HG02678 (cell line): ENCODE data around the gene ADGB.
"Not testable (repeated sequence)": the region's sequence is repeated elsewhere in the genome, so short reads cannot be mapped to it uniquely, and the experiment has no call there.

Source experiments
- ATAC-seq: cut with Tn5 transposase; IDR thresholded peaks from one replicate; pipeline ENCODE4 v1.9.1; 2021; ENCODE audit warnings: mild to moderate bottlenecking, moderate library complexity; ENCODE audit not compliant: unreplicated experiment

Gene ADGB

DNA sequence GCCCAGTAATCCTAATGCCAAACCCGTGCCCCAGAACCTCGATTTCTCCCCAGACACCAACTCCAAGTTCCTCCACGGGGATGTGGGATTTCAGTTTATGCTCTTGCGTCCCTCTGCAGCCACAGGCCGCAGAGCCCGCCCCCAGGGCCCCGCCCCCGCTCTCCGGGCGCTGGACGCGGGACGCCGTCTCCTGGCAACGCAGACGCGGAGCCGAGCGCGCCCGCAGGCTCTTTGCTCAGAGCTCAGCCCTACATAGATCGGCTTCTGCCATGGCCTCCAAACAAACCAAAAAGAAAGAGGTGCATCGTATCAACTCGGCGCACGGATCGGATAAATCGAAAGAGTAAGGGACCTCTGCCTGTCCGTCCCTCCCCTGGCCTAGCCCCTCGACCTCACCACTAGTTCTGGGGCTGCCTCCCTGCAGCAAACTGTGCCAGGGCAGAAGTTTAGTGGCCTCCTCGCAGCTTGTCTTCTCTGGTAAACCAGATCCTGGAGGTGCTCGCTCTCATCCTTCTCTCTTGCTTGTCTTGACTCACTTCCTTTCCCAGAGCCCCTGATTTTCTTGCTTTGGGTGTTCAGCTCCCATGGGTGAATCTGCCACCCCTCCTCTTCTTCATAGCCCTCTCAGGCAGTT, at the start of gene ADGB:
TSS of gene ADGB (plus strand) at position 201 of the 634 bp plus-strand sequence. CDS start at position 270, 69 bp downstream.
- no peak for ATAC-seq

DNA sequence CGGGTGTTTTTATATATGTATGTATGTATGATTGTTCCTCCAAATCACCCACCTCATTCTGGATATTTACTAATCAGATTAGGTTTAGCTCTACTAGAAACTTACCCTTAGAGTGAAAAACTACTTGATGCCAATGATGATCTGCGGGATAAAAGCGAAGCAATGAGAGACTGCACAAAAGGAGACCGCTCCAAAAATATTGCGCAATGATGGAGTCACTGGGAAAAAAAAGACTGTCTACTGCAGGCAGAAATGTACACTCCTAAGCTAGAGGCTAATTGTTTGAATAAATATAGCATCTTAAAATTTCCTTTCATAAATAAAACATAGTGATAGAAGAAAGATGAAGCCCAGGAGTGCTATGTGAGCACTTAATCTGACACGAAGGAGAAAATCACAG, 47.9 kb upstream of the ADGB start:
- no peak for ATAC-seq

DNA sequence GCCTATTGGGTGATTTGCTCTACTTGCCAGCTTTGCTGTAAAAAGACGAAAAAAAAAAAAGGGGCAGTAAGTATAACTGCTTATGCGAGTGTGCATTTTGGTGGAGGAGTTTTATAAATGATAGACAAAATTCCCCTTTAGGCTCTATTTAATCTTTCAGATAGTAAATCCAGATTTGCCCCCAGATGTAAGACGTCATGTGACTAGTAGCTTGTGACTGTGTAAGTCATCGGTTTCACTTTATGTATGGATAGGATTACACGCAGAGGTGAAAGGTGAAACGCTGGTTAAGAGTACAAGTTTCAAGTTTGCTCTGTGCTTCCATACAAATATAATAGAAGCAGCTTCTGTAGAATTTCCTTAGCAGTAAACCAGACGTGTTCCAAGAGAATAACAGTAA, 47.2 kb upstream of the ADGB start:
- no peak for ATAC-seq

DNA sequence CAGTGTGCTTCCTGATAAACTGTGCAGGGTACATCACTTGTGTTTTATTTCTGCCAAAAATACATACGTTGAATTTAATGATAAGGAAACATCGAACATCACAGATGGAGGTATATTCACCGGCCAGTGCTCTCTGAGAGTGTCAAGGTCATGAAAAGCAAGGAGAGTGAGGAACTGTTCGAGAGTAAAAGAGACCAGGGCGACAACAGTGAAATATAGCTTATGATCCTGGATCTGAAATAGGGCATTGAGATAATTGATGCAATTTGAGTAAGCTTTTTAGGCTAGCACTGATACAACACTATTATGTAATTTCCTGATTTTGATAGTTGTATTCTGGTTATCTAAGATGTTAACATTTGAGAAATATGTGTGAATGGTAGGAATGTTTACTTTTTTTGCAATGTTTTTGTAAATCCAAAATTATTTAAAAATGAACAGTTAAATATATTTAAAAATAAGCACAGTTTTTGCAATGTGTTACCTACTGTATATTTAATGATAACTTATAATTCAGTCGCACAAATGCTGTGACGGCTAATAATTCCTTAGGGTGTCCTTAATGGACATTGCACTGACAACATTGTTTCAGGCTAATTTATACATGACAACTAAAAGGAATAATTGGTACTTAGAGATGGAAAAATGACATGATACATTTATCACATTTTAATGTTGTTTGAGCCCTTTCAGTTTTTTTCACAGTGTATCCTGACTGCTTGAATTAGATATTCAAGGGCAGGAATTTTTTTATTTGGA, 45.2 kb upstream of the ADGB start:
- ATAC-seq: no peak

DNA sequence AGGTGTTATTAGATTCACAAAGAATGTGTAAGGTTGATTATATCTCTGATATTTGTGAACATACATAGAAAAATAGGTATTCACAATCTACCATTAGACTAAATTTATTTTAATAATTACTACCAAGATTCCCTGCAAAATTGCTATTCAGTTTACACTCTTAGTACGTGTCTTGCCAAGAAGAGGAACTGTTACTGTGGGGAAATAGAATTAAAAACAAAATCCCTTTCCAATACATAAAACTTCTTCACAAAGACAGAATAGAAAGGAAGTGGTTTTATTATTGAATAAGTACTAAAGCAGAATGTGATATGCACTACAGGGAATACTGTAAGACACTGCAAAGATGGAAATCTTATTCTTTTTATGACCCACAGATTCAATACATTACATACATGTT, 38.2 kb upstream of the ADGB start:
- ATAC-seq: no peak

DNA sequence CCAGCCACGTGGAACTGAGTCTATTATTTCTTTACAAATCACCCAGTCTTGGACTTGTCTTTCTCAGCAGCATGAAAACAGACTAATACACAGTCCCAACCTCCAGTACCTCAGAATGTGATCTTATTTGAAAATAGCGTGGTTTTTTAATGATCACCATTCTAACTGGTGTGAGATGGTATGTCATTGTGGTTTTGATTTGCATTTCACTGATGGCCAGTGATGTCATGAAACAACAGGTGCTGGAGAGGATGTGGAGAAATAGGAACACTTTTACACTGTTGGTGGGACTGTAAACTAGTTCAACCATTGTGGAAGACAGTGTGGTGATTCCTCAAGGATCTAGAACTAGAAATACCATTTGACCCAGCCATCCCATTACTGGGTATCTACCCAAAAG, 32.1 kb upstream of the ADGB start:
- not testable (repeated sequence) for ATAC-seq

DNA sequence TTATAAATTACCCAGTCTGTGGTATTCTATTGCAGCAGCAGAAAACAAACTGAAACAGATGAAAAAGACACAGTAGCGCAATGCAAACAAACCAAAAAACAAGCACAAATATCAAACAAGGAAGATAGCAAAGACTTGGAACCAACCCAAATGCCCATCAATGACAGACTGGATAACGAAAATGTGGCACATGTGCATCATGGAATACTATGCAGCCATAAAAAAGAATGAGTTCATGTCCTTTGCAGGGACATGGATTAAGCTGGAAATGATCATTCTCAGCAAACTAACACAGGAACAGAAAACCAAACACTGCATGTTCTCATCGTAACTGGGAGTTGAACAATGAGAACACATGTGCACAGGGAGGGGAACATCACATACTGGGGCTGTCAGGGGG, 30.2 kb upstream of the ADGB start:
- not testable (repeated sequence) for ATAC-seq

DNA sequence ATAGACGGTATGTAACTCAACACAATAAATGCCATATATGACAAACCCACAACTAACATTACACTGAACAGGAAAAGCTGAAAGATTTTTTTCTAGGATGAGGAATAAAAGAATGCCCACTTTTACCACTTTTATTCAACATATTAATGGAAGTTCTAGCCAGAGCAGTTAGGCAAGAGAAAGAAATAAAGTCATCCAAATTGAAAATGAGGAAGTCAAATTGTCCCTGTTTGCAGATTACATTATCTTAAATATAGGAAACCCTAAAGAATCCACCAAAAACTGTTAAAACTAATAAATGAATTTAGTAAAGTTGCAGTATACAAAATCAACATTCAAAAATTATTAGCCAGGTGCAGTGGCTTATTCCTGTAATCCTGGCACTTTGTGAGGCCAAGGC, 24.6 kb upstream of the ADGB start:
- ATAC-seq: no peak

DNA sequence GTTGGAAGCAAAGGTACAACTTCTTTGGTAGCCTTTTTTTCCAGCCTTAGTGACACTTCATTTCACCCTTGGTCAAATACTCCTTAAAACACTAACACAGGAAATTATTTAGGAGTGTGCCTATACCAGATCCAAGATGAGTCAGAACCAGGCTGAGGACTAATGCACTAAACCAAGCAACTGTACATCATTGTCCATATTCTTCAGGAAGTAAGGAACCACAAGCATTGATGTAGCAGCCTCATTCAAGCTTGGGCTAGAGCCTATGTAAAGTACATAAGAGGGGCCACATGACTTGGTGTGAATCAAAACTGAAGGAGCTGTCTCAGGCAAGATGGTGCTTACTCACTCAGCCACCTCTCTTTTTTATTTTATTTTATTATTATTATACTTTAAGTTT, 20.7 kb upstream of the ADGB start:
- ATAC-seq: no peak

DNA sequence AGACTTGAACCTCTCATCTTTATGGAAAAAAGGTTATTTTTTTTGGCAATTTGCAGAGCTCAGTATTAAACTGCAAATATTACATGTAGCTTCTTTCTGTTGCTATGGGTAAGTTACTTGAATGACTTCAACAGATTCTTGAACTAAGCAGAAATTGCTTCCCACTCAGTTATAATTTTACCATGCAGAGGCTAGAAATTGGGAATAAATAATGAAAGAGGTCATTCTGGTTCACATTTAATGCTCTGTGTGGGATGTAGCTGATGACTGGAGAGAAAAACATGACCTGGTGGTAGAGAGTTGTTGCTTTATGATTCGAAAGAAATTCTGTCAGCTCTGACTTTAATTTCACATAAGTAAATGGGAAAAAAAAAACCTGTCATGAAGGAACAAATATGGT, 16.8 kb upstream of the ADGB start:
- ATAC-seq: no peak

DNA sequence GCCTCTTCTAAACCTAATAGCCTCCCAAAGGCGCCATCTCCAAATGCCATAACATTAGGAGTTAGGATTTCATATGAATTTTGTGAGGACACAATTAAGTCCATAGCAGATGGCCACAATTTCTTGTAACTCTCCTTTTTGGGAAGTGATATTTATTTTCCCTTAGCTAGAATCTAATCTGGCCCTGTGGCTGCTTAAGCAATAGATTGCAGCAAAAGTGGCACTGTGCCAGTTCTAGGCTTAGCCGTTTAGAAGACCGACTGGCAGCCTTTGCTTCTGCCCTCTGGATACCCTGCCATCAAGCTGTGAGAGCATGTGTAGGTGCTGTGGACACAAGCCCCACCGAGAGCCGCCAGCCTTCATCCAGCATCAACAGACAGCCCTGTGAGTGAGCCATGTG, 15.9 kb upstream of the ADGB start:
- no peak for ATAC-seq

DNA sequence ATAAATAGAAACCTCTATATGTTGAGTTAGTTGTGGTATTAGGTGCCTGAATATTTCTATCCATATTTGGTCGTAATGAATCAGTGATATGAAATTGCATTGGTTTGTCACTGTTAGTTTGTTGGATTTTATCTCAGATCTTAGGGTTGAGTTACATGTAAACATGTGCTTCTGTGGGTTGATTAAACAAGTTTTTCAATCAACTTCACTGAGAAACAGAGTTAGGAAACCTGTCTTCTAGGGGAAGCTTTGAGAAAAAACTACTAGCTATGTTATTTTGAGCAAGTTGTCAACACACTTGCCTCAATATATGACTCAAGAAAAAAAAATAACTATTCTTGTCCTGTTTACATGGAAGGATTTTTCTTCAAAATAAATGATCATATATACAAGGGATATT, 14.8 kb upstream of the ADGB start:
- no peak for ATAC-seq

DNA sequence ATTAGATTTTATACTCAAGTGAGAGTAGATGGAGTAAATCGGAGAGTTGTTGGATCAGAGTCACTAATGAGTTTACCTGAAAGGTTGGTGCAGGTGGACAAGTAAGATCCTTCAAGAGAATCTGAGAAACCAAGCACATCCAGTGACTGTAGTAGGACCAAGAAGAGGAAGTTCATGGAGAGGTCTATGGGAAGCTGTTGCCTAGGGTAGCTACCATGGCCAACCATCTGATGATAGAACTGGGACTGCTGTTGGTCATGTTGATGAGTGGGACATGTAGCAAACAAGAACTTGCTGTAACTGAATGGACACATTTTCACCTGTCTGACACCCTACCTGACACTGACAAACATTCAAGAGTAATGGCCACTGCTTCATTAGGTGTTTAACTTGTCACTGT, 11.3 kb upstream of the ADGB start:
- no peak for ATAC-seq

DNA sequence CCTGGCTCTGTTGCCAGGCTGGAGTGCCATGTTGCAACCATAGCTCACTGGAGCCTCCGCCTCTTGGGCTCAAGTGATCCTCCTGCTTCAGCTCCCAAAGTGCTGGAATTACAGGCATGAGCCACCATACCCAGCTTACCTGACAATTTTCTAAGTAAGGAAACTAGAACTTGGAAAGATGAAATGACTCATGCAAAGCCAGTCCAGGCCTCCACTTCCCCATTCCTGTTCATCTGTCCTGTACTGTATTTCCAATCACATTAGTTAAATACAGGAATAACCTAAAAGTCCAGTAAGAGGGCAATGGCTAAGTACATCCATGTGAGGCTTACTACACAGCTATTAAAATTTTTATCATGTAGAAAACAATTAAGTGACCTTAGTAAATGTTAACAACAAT, 8.3 kb upstream of the ADGB start:
- ATAC-seq: no peak

DNA sequence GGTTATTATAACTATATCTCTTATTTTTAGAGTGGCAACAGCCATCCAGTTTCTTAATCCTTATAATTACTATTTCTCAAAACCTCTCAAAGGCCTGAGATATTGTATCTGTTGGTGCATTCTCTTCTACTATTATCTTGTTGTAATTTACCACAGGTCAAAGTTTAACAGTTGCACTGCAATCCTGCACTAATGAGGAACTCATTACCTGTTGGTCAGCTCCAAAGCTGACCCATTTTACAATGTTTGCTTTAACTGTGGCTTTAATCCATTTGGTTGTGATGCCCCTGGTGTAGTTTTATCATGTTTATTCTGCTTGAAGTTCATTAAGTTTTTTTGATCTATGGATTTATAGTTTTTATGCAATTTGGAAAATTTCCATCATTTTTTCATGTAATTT, 6.3 kb upstream of the ADGB start:
- ATAC-seq: no peak

DNA sequence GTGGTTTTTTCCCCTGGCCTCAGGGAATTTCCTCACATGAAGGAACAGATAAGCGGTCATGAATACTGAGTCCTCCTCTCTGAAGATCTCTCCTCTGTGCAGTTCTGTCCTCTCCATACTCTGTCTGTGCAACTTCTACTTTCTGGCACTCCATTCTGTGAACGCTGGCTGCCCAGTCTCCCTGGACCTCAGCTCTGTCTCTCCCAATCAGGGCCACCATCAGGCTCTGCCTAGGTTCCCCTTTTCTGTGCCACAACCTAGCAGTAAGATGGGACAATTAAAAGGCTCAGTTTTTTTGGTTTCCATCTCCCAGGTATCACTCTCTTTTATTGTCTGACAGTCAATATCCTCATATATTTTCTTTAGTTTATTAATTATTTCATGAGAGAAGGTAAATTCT, 4.8 kb upstream of the ADGB start:
- no peak for ATAC-seq

DNA sequence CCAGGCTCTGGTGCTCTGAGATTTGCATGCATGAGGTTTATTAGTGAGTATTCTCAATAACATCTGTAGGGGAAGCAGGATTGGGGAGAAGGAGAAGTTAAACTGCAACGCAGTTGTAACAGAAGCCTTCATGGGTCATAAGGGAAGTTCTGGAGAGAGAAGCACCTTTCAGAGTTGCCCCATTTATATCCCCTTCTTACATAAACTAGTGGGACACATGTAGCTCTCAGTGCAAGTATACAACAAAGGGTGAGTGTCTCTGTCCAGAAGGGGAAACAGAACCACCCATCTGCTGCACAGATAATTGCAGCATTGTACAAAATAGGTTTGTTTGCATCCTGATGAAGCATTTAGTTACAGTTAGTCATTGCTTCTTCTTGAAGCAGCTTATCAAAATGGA, 4.3 kb upstream of the ADGB start:
- no peak for ATAC-seq

DNA sequence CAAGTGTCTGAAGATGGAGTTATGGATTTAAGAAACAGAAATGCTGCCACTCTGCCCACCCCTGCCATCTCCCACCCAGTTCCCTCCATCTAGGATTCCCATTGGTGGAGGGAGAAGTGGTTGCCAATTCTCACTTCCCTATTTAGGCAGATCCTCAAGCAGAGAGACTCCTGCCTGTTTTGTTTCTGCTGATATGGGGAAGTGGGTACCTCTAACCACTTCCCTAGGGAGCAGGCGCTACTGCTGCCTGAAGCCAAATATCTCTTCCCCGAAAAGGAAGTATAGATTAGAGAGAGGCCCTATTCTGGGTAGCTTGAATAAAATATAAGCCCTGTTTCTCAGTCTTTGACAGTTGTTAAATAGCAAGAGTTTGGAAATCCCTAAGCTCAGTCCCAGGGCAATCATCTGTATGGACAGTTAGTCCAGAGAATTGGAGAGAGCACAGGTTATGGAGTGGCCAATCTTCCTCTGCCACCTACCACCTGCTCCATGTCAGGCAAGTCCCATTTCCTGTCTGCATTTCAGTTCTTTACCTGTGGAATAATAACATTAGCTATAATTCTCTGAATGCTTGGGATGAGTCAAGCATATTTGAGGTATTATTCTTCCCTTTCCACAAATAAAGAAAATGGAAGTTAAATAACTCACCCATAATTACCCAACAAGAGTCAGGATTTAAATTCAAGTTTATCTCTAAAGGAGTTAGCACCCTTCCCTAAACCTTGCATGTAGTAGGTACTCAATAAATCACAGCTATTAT, 2.6 kb upstream of the ADGB start:
- peak; percentile 44 for ATAC-seq

DNA sequence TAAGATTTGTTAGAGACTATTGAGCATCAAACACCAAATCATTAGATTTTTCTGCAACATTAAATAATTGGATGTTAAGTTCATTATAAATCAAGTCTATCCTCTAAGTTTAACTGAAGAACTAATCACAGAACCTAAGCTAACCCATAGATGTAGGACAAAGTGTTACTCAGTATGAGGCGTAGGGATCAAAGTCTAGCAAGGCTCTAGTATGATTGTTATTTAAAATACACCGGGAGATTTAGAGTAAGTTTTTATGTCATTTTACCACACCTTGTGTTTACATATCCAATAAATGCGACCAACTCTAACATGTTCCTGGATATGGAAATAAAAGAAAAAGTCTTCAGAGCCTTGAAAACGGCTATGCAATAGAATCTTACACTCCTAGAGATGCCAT, 2.6 kb downstream of the ADGB start:
- no peak for ATAC-seq

DNA sequence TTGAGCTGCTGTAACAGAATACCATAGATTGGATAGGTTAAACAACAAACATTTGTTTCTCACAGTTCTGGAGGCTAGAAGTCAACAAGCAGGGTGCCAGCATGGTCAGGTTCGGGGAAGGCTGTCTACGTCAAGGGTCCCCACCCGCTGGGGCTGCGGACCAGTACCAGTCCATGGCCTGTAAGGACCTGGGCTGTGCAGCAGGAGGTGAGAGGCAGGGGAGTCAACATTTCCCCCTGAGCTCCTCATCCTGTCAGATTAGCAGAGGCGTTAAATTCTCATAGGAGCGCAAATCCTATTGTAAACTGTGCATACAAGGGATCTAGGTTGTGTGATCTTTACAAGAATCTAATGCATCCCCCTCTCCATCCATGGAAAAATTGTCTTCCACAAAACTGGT, 3.8 kb downstream of the ADGB start:
- no peak for ATAC-seq

DNA sequence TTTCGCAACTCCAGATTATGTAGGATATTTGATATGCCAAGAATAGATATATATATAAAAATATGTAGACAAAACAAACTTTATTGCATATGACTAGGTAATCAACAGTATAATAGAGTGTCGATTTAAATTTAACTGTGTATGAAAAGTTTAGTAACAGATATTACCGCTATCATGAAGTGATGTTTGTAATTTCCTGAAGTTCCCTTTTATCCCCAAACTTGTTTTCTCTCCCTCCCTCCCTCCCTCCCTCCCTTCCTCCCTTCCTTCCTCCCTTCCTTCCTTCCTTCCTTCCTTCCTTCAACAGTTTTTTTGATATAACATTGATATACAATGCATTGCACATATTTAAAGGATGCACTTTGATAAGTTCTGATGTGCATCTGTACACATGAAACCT, 15.2 kb downstream of the ADGB start:
- no peak for ATAC-seq

DNA sequence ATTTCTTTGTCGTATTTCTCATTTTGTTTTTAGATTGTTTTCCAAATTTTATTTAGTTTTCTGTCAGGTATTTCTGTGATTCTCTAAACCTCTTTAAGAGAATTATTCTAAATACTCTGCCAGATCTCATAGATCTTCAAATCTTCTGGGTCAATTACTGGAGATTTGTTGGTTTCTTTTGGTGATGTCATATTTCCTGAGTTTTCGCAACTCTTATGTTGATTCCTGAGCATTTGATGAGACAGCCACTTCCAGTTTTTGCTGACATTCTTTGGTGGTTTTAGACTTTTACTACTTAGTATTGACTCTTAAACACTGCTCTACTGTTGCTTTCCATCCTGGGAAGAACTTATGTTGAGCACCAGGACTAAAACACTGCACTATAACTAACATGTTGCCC, 21.9 kb downstream of the ADGB start:
- ATAC-seq: no peak
